HEK293 (cell line): Measurements from ENCODE around the gene PRKCE.

ENCODE experiments used
- CTCF ChIA-PET: fragments of 350-600 bp; formaldehyde crosslinking; extraction: SDS; loops from one replicate; lab custom pipeline; 2021; ENCODE audit warnings: antibody characterized with exemption; lab: Yijun Ruan, JAX
- POLR2A ChIA-PET: fragments of 300-600 bp; formaldehyde crosslinking; extraction: SDS; loops from one replicate; lab custom pipeline; 2020; ENCODE audit warnings: antibody characterized with exemption, inconsistent platforms; lab: Yijun Ruan, JAX
- H3K27ac ChIP-seq: fragments of 200-500 bp; sonication (Bioruptor generic); 2 replicates; pipeline ENCODE4 v1.5.1; 2014; ENCODE audit warnings: low read depth, low read length, control low read depth, inconsistent platforms; ENCODE audit errors: extremely low read depth
- H3K36me3 ChIP-seq, 2 experiments: fragments of 200-500 bp in 1 of 2; sonication (Bioruptor generic) in 1 of 2; 1 replicate in 1 of 2; 2 replicates in 1 of 2; pipeline ENCODE4 v1.5.1; 2014 to 2017; ENCODE audit warnings: inconsistent platforms in 2 of 2, low read length in 2 of 2; ENCODE audit not compliant: control insufficient read depth in 2 of 2, insufficient read depth in 1 of 2
- H3K4me1 ChIP-seq: fragments of 200-500 bp; sonication (Bioruptor generic); 2 replicates; pipeline ENCODE4 v1.5.1; 2014; ENCODE audit warnings: mild to moderate bottlenecking, low read length, inconsistent platforms; ENCODE audit not compliant: control insufficient read depth, insufficient read depth
- H3K4me3 ChIP-seq: 2 replicates; pipeline ENCODE4 v1.5.1; 2011; ENCODE audit warnings: low read depth, mild to moderate bottlenecking, control low read depth, low read length, moderate library complexity
- H3K9me3 ChIP-seq: fragments of 200-500 bp; sonication (Bioruptor generic); 2 replicates; pipeline ENCODE4 v1.5.1; 2014; ENCODE audit warnings: low read depth, low read length, inconsistent platforms; ENCODE audit not compliant: control insufficient read depth, insufficient read depth
- ELK4 ChIP-seq: IDR thresholded peaks from 2 replicates; pipeline ENCODE4 v1.6.1; 2011; ENCODE audit warnings: mild to moderate bottlenecking, low read depth, low read length, borderline replicate concordance
- INSM2 ChIP-seq: fragments of 450-650 bp; formaldehyde crosslinking; IDR thresholded peaks from 2 replicates; pipeline ENCODE4 v1.5.1; 2016; ENCODE audit warnings: missing biosample characterization, missing genetic modification characterization
- REPIN1 ChIP-seq: fragments of 450-650 bp; formaldehyde crosslinking; IDR thresholded peaks from 2 replicates; pipeline ENCODE4 v1.5.1; 2017; ENCODE audit warnings: missing biosample characterization, missing genetic modification characterization, low read depth
- SALL2 ChIP-seq: fragments of 450-650 bp; formaldehyde crosslinking; IDR thresholded peaks from 2 replicates; pipeline ENCODE4 v1.5.0; 2017; ENCODE audit warnings: missing biosample characterization, mild to moderate bottlenecking, missing genetic modification characterization, borderline replicate concordance
- SCRT2 ChIP-seq: fragments of 450-650 bp; formaldehyde crosslinking; IDR thresholded peaks from 2 replicates; pipeline ENCODE4 v1.5.1; 2016; ENCODE audit warnings: missing biosample characterization, missing genetic modification characterization
- ZBTB11 ChIP-seq: fragments of 450-650 bp; formaldehyde crosslinking; conservative IDR thresholded peaks from 2 replicates; pipeline ENCODE4 v1.5.1; 2016; ENCODE audit warnings: low read depth, missing biosample characterization, missing genetic modification characterization
- ZBTB17 ChIP-seq: fragments of 450-650 bp; formaldehyde crosslinking; IDR thresholded peaks from 2 replicates; pipeline ENCODE4 v1.5.1; 2016; ENCODE audit warnings: missing biosample characterization, missing genetic modification characterization
- ZFP69B ChIP-seq: fragments of 450-650 bp; formaldehyde crosslinking; IDR thresholded peaks from 2 replicates; pipeline ENCODE4 v1.5.1; 2016; ENCODE audit warnings: missing biosample characterization, missing genetic modification characterization
- ZNF2 ChIP-seq: fragments of 450-650 bp; formaldehyde crosslinking; IDR thresholded peaks from 2 replicates; pipeline ENCODE4 v1.5.1; 2016; ENCODE audit warnings: missing biosample characterization, missing genetic modification characterization
- ZNF335 ChIP-seq: fragments of 450-650 bp; formaldehyde crosslinking; conservative IDR thresholded peaks from 2 replicates; pipeline ENCODE4 v1.5.1; 2016; ENCODE audit warnings: missing biosample characterization, missing genetic modification characterization
- ZNF404 ChIP-seq: fragments of 450-650 bp; formaldehyde crosslinking; IDR thresholded peaks from 2 replicates; pipeline ENCODE4 v1.5.1; 2017; ENCODE audit warnings: missing biosample characterization, missing genetic modification characterization
- ZNF433 ChIP-seq: fragments of 450-650 bp; formaldehyde crosslinking; IDR thresholded peaks from 2 replicates; pipeline ENCODE4 v1.5.1; 2016; ENCODE audit warnings: missing biosample characterization, missing genetic modification characterization, low read depth
- ZNF510 ChIP-seq: fragments of 450-650 bp; formaldehyde crosslinking; IDR thresholded peaks from 2 replicates; pipeline ENCODE4 v1.5.1; 2018; ENCODE audit warnings: mild to moderate bottlenecking, missing genetic modification characterization, missing biosample characterization; ENCODE audit not compliant: insufficient replicate concordance
- ZNF549 ChIP-seq: fragments of 450-650 bp; IDR thresholded peaks from 2 replicates; pipeline ENCODE4 v1.5.1; 2018; ENCODE audit warnings: missing biosample characterization, missing genetic modification characterization, mild to moderate bottlenecking, inconsistent platforms, moderate library complexity
- ZNF600 ChIP-seq: fragments of 450-650 bp; formaldehyde crosslinking; IDR thresholded peaks from 2 replicates; pipeline ENCODE4 v1.5.1; 2016; ENCODE audit warnings: missing biosample characterization, missing genetic modification characterization
- ZNF626 ChIP-seq: fragments of 450-650 bp; sonication (Bioruptor Pico); formaldehyde crosslinking; IDR thresholded peaks from 2 replicates; pipeline ENCODE4 v1.5.1; 2018; ENCODE audit warnings: missing biosample characterization, missing genetic modification characterization, inconsistent platforms
- ZNF692 ChIP-seq: fragments of 450-650 bp; formaldehyde crosslinking; IDR thresholded peaks from 2 replicates; pipeline ENCODE4 v1.5.1; 2016; ENCODE audit warnings: missing biosample characterization, missing genetic modification characterization
- ZSCAN30 ChIP-seq: fragments of 450-650 bp; IDR thresholded peaks from 2 replicates; pipeline ENCODE4 v1.5.1; 2018; ENCODE audit warnings: missing biosample characterization, mild to moderate bottlenecking, missing genetic modification characterization, moderate library complexity

PRKCE gene

DNA sequence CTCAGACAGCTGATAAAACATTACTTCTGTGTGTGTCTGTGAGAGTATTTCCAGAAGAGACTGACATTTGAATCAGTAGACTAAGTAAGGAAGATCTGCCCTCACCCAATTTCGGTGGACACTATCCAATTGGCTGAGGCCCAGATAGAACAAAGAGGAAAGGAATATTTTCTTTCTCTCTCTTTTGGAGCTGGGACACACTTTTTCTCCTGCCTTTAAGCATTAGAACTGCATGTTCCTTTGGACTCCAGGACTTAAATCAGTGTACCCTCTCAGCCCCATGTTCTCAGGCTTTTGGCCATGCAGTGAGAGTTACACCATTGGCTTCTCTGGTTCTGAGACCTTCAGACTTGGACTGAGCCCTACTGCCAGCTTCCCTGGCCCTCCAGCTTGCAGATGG, 37.1 kb upstream of the PRKCE start (continued):
- TF ChIP-seq ZNF510 (no peak), ZSCAN30 (tag by site-specific recombination) (no peak), ZNF600 (tag by site-specific recombination) (no peak), ZFP69B (tag by site-specific recombination) (no peak), ZNF433 (tag by site-specific recombination) (no peak), SALL2 (no peak), ZBTB11 (tag by site-specific recombination) (no peak), ZNF626 (tag by site-specific recombination) (no peak), ELK4 (no peak), REPIN1 (tag by site-specific recombination) (no peak)

- TF ChIP-seq SCRT2 (tag by site-specific recombination): no peak
- TF ChIP-seq ZNF335 (tag by site-specific recombination): peak; percentile 51
- no peak for TF ChIP-seq ZNF404 (tag by site-specific recombination)
- no peak for TF ChIP-seq ZNF692 (tag by site-specific recombination)
- TF ChIP-seq ZNF549 (tag by site-specific recombination): no peak
- TF ChIP-seq ZNF2 (tag by site-specific recombination): no peak
- TF ChIP-seq INSM2 (tag by site-specific recombination): no peak
- TF ChIP-seq ZBTB17 (tag by site-specific recombination): peak; percentile 82
- no peak overlapping the region for H3K4me3 ChIP-seq
- ChIA-PET CTCF (no interaction called here), POLR2A (interaction anchor here (0.7 kb wide), 1 partner anchor 39 kb away, joined by 3 read pairs; no protein-coding TSS in a partner anchor)
- H3K4me1 ChIP-seq: peaks cover 22% of the 10 kb centered on the region
- H3K36me3 ChIP-seq: no peaks in the 10 kb centered on the region
- no peak overlapping the region for H3K27ac ChIP-seq
- no peaks in the 10 kb centered on the region for H3K9me3 ChIP-seq
Measured at GRCh38 chr2:45614871-45615415, 36.5 kb upstream of the PRKCE start.
